Measurements from ENCODE around the gene CLCC1.
A peak's percentile ranks its signal among the peaks of the same experiment; 100 is the strongest.
"Not testable (repeated sequence)": the region's sequence is repeated elsewhere in the genome, so short reads cannot be mapped to it uniquely, and the experiment has no call there.

CLCC1 gene

DNA sequence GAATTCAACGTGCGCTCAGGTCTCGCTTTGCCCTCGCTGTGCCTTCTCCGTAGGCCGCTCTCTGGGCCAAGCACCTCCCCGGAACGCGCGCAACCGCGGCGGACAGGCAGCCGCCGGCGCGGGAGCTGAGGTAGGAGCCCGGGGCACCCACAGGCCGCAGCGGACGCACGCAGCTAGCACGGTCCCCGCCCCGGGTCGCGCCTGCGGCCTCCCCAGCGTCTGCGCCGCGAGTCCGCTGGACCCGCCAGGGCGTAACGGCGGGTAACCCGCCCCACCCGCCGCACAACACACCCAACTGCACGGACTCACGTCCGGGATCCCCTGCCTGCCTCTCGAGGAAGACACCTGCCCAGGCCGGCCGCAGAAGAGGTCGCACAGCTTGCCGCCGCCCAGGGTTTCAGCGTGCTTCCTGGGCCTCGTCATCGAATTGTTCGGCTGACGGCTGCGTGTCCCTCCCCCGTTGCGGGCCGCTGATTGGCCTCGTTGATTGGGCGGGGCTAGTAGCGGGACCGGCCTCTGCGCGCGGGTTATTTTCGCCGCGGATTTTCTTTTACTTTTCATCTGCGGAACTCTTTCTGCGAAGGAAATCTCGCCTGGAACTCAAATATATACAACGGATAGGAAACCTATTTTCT lies at the start of gene CLCC1:
Gene CLCC1 (minus strand): TSS at position 433 of the 635 bp plus-strand sequence. CDS start 13,047 bp downstream, outside the sequence.
- peak; percentile 92 for DNase-seq

GRCh38 chr1:109011335-109011734 lies 48.1 kb upstream of the CLCC1 start:
- no peak for DNase-seq

DNA sequence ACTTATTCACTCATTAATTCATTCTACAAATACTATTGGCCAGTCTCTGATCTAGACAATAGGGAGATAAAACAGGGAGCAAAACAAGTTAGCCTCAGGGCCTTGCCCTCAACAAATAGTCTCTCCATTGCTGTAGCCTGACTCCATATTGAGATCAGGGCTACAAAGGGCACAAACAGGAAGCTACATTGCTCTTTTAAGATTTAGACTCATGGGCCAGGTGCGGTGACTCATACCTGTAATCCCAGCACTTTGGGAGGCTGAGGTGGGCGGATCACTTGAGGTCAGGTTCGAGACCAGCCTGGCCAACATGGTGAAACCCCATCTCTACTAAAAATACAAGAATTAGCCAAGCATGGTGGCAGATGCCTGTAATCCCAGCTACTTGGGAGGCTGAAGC lies 33.3 kb upstream of the CLCC1 start:
- not testable (repeated sequence) for DNase-seq

DNA sequence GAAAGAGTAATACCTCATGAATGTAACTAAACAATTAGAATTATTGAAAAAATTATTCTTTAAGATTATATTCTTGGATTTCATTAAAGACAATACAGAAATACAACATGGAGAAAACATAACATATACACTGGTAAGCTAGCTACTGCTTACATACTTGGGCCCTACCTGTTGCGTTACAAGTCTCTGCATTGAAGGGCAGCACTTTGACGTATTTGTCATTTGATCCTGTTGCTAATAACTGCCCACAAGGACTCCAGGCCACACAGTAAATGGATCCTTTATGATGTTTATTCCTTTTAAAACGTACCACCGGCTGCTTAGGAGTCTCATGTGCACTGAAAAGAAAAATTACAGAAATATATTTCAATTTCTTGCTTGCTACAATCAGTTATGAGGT lies 19.8 kb upstream of the CLCC1 start:
- no peak for DNase-seq

- no peak for DNase-seq
Observed at GRCh38 chr1:108976658-108977057, 13.4 kb upstream of the CLCC1 start.

GRCh38 chr1:108972951-108973350 lies 9.7 kb upstream of the CLCC1 start:
- DNase-seq = no peak

DNA sequence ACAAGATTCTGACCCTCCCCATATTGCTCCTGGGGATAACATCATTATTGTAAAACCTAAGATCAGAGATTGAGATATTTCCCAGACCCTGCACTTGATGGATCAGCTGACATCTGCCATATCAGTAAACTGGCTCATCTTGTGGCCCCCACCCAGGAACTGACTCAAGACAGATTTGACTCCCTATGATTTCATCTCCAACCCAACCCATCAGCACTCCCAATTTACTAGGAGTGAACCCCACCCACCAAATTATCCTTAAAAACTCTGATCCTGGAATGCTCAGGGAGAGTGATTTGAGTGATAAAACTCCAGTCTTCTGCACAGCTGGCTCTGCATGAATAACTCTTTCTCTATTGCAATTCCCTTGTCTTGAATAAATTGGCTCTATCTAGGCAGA lies 6.1 kb upstream of the CLCC1 start:
- no peak for DNase-seq

DNA sequence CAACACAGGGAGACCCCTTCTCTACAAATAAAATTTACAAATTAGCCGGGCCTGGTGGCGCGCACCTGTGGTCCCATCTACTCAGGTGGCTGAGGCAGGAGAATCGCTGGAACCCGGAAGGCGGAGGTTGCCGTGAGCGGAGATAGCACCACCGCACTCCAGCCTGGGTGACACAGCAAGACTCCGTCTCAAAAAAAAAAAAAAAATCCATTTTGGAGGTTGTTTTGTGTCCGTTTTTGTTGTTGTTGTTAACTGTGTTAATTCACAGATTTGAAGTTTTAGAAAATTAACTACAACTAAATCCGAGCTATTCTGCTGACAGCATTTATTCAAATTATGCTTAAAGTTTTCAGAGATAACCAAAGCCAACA lies 618 bp downstream of the CLCC1 start:
- peak; percentile 57 for DNase-seq

- DNase-seq = no peak
Observed at GRCh38 chr1:108961752-108962486, 1.4 kb downstream of the CLCC1 start.

DNA sequence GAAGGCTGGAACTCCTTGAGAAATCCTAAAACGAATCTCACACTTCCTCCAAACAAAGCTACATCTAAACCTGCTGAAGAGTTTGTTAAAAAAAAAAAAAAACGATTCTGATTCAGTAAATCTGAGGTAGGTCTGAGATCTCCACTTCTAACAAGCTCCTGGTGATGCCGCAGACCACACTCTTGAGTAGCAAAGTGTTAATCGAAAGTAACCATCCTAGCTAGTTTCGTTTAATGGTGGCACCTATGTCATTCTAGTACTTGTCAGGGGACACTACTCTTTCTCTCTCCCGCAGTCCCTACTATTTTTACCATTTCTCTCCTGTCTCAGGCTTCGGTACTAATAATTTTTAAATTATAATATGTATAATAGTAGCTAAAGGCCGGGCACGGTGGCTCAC lies 2.1 kb downstream of the CLCC1 start:
- DNase-seq = no peak

GRCh38 chr1:108960719-108961118 lies 2.6 kb downstream of the CLCC1 start:
- no peak for DNase-seq

DNA sequence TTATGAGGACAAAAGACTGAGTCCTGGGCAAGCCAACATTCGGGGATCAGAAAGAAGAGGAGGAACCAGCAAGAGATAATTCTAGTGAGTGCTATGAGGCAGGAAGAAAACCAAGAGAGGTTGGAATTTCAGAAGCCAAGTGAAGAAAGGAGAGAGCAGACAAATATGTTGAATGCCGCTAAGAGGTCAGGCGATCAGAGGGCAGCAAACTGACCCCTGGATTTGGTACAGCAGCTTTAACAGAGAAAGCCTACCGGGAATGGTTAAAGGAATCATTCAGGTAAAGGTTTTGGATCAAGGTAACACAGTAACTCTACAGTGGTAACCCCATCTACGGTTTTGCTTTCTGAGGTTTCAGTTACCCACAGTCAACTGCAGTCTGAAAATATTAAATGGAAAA lies 5.4 kb downstream of the CLCC1 start:
- DNase-seq = no peak

DNA sequence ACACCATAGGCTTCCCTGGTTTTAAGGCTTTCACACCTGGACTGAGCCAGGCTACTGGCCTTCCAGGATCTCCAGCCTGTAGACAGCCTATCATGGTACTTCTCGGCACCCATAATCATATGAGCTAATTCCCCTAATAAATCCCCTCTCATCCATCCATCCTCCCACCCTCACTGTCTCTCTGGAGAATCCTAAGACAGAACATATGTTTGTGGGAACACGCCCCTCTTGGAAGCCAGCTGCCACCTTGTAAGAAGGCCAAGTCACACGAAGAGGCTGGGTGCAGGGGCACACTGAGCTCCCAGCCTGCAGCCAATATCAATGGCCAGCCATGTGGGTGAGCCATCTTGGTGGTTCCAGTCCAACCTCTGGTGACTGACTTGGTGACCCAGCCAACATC lies 7.4 kb downstream of the CLCC1 start:
- DNase-seq = no peak

GRCh38 chr1:108955111-108955510 lies 8.2 kb downstream of the CLCC1 start:
- DNase-seq = no peak

GRCh38 chr1:108953452-108953851 lies 9.8 kb downstream of the CLCC1 start:
- no peak for DNase-seq

DNA sequence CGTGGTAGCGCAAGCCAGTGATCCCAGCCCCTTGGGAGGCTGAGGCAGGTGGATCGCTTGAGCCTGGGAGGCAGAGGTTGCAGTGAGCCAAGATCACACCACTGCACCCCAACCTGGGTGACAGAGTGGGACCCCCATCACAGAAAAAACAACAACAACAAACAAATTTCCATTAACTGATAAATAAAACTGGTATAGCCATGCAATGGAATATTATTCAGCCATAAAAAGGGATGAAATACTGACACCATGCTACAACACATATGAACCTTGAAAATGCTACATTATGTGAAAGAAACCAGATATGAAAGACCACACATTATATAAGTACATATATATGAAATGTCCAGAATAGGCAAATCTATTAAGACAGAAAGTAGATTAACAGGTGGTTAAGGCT lies 12.0 kb downstream of the CLCC1 start:
- no peak for DNase-seq

- DNase-seq = no peak
Observed at GRCh38 chr1:108949044-108949443, 14.2 kb downstream of the CLCC1 start.

DNA sequence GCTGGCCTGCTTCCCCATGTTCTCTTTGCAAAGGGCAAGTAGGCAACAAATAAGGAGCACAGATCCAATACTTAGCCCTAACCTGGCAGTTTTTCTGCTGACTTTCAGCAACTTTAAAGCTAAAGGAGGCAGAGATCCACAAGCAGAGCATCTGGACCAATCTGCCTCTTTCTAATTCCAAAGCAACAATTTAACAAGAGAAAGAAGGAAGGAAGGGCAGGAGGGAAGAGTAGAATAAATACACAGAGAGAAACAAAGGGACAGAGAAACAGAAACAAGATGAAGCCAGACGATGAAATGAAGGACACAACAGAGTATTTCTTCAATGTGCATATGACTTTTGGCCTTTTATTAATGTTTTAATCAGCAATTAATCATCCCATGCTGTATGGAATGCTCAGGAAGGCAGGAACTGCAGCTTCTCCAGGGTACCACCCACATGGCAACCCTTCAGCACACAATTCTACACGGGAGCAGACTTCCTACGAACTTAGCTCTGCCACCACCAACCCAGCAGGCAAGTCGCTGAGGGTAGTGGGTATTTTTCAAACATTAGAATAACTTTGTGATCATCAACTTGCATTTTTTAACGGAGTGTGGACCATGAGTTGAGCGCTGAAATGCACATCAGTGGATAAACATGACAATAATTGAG lies 15.3 kb downstream of the CLCC1 start:
- DNase-seq = no peak

- DNase-seq = no peak
Observed at GRCh38 chr1:108936170-108936569, 27.1 kb downstream of the CLCC1 start.

DNA sequence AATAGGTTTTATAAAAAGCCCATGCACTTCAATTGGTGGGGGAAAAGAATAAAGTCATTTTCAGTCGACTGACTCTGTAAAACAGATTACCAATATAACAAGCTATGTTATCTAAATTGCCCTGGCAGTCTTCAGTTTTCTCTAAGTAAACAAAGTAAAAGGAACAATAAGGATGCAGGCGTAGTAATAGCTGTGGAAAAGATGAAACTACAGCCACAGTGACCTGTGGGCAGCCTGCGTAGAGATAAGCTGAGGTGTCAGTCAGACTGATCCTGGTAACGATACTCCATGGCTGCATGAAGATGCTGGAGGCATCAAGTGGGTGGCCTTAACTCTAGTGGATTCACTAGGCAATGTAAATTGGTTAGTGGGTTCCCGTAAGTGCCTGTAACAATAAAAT lies 29.3 kb downstream of the CLCC1 start:
- no peak for DNase-seq

DNA sequence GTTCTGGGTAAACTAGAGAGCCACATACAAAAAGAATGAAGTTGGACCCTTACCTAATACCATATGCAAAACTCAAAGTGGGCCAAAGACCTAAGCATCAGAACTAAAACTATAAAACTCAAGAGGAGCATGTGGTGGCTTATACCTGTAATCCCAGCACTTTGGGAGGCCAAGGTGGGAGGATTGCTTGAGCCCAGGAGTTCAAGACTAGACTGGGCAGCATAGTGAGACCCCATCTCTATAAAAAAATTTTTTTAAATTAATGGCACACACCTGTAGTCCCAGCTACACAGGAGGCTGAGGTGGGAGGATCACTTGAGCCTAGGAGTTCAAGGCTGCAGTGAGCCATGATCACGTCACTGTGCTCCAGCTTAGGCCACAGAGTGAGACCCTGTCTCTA lies 35.7 kb downstream of the CLCC1 start:
- not testable (repeated sequence) for DNase-seq

DNA sequence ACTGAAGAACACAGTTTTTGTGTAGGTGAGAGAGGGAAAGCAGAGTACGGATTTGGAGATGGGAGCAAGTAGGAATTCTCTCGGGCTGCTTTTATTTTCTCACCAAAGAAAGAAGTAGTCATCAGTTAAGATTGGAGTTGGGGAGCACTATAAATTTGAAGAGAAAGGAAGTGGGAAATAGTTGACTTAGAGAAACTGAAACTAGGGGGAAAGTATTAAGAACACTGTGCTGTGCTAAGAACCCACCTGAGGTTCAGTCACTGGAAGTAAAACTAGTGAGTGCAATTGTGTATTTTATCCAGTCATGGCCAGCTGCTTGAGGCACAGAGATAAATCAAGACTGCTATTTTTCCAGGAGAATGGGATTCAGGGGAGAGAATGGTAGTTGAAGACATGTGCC lies 37.4 kb downstream of the CLCC1 start:
- DNase-seq = no peak

DNA sequence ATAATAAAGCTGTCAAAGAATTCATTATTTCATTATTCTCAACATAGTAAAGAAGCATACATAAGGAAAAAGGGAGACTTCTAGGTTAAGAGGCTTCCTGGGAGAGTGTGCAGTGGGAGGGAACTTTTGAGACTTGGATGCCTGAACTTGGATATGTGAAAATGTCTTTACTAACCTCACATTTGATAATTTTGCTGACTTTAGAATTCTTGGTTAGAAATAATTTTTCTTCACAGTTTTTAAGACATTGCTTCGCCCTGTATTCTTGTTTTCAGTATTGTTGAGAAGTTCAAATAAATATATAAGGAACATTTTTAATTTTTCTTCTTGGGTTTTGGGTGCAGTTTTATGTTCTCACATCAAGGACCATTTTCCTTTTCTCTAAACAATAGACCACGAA lies 46.5 kb downstream of the CLCC1 start:
- no peak for DNase-seq
